Posterior cingulate gyrus (tissue), 11 donors: ENCODE data around the gene TTC39C.
A peak's percentile ranks its signal among the peaks of the same experiment; 100 is the strongest.
"Not testable (repeated sequence)": the region's sequence is repeated elsewhere in the genome, so short reads cannot be mapped to it uniquely, and the experiment has no call there.

Experiments
- DNase-seq, 10 donors: peaks; one replicate each; pipeline versions ENCODE4 v3.0.0 to v3.0.0-alpha.2; 2020 to 2021; ENCODE audit warnings: mixed read lengths in 3 of 10
- intact Hi-C: fragments of 100-400 bp; cut with DNase I; formaldehyde crosslinking; loops from one replicate; pipeline ENCODE4 v1.15.1; 2023

The TTC39C gene

DNA sequence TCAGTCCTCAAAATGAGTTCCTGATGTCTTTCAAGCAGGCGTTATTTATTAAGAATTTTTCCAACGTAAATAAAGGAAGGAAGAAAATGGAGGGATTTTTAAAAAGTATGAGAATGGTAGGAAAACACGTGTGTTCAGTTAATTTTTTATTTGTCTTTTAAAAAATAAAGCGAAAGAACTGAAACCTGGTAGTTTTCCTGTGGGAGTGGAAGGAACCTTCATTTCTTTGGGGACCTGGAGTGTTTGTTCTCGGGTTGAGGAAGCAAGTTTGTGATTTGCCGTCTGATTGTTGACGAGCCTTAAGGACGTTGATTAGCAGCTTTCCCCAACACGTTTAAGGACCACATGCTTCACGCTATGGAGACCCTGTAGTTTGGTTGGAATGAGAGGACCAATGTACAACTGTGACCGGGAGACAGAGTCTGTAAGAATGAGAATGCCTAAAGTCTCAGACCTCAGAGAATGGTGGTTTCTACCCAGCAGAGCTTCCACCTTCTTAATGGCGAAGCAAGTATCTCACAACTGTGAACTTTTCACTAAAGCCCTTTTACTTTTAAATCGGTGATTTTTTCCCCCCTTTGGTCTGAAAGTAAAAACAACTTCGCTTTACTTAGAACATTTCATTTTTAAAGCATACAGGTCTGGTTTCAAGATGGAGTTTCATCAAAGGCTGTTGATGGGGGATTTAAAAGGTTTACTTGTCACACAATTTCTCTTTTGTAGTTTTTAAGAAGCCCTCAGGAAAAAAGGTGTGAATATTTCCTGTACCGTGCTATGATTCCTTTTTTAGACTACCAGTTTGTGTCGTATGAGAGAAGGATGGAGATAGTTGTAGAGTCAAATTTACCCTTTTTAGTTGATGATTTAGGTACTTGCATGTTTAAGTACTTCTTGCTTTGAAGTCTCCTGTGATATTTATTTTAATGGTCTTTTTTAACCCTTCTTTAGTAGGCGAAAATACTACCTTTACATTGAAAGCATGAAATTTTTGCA lies 1.4 kb downstream of the TTC39C start:
- no peak for DNase-seq
- intact Hi-C loops = no loop called here

DNA sequence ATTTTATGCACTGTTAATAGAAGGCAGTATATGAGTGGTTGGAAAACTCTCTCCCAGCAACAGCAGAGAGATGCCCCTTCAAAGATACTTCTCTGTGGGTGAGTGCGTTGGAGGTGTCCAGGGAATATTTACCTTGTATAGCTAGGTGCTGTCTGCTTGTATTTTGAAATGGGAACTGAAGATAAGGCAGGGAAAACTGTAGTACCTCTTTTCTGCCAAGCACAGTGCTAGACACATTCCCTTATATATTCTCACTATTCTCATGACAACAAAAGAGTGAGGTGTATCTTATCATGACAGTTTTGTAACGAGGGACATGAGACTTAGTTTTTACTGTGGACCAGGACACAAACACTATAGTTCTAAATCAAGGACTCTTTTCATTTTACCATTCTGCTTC lies 2.1 kb downstream of the TTC39C start:
- DNase-seq = no peak
- intact Hi-C loops = no loop called here

DNA sequence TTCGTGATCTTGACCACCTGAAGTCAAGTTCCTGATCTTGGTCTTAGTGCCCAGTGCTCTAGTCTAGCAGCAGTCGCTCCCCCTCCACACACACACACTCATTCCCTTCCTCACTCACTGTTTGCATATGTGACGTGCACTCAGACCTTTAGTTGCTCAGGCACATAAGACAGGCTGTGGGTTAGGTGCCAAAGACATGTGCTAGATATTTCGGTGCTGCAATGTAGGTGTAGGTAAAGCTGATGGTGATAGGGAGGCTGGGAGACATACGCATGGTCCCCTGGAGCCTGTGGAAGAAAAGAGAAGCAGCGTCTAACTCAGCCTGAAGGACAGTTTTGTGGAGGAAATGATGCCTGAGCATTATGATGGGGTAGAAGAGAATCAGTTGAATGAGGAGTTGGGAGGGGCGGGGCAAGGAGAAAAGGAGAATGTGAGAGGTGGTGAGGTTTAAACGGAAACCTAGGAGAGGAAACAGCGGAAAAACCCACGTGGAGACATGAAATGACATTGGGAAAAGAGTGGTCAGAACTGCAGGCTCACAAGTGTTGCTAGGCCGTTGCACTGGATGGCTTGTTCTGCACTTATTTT lies 3.8 kb downstream of the TTC39C start:
- DNase-seq = no peak
- intact Hi-C loops = no loop called here

DNA sequence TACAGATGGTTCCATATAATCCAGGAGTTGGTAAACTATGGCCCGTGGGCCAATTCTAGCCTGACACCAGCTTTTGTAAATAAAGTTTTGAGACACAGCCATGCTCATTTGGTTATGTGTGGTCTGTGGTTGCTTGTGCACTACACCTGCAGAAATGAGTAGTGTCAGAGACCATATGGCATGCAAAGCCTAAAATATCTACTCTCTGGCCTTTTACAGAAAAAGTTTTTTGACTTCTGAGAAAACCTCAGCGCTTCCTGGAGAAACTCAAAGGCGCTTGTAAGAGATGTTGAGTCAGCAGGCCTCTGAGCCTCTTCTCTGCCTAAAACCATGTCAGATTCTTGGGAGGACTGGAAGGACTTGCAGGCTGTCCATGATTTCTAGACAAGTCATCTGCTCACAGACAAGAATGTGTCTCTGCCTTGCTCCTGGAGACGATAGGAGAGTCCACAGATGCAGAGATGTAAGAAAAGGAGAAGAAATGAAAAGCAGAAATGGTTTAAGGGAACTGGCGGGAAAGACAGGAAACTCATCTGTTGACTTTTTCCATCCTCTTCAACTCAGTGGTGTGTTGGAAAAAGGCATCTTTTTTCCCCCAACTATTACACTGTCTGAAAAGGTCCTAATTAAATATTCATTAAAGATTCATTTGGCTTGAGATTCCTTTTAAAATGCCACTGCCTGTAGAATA lies 5.2 kb downstream of the TTC39C start:
- DNase-seq = no peak
- intact Hi-C loops = no loop called here

DNA sequence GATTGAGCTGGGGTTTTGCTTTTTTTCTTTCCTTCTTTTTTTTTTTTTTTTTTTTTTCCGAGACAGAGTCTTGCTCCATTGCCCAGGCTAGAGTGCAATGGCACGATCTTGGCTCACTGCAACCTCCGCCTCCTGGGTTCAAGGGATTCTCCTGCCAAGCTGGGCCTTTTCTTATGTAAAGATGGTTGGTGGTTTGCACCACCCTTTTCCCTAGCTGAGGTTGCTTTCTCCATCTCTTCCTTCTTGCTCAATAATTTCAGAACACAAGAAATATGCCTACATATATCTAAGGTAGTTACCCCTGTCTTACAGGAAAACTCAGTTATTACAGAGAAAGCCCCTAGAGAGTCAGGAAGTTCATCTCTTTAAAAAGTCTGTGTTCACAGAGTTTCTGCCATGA lies 7.0 kb downstream of the TTC39C start:
- intact Hi-C loops = no loop called here
- DNase-seq = no peak

DNA sequence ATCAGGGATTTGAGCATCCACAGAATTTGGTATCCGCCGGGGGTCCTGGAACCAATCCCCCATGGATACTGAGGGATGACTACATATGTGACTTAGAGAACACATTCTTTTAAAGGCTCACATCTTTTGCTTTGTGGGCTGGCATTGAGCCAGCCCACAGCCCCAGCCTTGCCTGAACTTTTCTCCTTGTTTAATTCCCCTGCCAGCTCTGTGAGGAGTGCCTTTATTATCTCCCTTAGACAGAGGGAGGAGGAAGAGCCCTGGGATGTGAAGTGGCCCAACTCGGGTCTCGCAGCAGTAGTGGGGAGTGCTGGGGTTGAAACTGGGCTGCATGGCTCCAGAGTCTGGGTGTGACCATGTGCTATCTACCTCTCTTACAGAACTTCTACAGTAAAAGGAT lies 7.6 kb downstream of the TTC39C start:
- intact Hi-C loops = no loop called here
- DNase-seq = no peak

DNA sequence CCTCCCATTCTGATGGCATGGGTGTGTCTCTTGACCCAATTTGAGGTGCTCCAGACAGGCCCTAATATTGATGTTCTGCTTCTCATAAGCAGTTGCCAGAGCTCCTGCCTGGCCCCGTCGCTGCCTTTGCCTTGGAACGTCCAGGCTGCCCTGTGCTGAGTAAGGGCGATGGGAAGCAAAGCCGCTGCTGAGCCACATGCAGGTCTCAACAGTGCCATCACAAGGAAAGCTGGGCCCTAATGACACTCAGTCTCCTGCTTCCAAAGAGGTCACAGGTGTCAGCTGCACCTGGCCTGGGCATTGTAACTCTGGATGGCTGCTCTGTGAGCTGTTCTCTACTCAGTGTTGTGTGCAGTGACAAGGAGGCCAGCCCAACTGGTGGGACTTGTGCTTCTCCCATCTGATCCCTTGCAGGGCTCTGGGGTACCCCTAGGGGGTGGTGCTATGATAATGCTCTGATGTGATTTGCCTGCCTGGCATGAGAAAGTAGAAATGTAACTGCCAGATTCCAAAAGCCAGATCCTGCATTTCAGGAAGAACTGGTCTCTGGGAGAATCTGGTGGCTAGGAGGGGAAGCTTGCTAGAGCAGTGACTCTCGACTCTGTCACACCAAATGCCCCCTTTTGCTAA lies 8.7 kb downstream of the TTC39C start:
- intact Hi-C loops = no loop called here
- DNase-seq = peak in 1 of 10 donors; percentile 58

DNA sequence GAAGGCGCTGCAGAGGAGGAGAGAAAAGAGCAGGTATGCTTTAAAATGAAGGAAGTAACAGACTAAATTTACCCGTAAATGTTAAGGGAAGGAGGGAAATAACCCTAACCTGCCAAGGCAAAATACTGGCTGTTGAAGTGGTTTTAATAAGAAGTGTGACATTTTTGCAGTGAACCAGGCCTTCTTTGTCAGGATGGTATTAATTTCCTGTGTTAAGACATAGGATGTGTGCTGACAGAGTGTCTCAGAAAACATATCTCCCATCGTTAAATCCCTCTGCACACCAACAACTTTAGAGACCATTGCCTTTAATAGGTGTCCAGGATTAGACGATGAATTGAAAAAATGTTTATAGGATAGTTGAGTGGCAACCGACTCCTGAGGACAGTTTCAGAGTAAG lies 9.9 kb downstream of the TTC39C start:
- DNase-seq = no peak
- intact Hi-C loops = no loop called here

DNA sequence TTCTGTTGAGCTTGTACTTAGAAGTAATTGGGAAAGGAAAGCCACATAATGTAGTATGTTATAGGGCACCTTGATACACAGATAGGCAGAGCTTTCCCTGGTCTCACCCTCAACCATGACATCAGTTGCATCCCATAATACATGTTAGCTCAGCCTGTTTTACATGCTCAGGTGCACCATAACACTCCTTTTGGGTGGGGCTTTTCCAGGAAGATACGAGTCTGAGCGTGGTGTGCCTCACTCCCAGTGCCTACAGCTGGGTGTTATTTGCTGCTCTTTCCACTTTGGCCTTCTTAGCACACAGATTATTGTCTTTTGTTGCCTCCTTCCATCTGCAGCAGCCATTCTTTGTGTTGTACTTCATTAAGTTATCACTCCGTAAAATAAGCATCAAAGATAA lies 11.9 kb downstream of the TTC39C start:
- DNase-seq = no peak
- intact Hi-C loops = no loop called here

DNA sequence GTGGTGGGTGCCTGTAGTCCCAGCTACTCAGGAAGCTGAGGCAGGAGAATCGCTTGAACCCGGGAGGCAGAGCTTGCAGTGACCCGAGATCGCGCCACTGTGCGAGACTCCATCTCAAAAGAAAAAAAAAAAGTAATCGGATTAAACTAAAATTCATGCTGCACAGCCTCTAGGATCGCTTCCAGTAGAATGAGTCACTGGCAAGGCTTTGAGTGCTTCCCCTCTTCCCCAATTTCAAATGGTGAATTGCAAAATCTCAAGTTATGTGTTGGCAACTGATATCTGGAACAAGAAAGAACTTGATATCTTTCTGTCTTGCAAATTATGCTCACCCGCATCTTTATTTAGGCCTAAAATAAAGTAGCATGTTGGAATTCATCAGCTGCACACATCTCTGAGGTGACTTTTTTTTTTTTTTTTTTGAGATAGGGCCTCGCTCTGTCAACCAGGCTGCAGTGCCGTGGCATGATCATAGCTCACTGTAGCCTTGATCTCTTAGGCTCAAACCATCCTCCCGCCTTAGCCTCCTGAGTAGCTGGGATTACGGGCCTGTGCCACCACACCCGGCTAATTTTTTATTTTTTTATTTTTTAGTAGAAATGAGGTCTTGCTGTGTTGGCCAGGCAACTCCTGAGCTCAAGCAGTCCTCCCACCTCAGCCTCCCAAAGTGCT lies 12.7 kb downstream of the TTC39C start:
- no peak for DNase-seq

DNA sequence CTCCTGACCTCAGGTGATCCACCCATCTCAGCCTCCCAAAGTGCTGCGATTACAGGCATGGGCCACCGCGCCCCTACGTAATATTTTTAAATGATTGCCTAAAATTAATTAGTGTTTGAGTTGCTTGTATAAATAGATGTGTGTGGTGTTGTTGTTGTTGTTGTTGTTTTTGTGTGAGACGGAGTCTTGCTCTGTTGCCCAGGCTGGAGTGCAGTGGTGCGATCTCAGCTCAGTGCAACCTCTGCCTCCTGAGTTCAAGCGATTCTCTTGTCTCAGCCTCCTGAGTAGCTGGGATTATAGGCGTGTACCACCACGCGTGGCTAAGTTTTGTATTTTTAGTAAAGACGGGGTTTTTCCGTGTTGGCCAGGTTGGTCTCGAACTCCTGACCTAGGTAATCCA lies 14.4 kb downstream of the TTC39C start:
- DNase-seq, intact Hi-C loops: not testable (repeated sequence)

More for the DNA sequence above, 12.7 kb downstream of the TTC39C start:
- intact Hi-C loops = no loop called here

DNA sequence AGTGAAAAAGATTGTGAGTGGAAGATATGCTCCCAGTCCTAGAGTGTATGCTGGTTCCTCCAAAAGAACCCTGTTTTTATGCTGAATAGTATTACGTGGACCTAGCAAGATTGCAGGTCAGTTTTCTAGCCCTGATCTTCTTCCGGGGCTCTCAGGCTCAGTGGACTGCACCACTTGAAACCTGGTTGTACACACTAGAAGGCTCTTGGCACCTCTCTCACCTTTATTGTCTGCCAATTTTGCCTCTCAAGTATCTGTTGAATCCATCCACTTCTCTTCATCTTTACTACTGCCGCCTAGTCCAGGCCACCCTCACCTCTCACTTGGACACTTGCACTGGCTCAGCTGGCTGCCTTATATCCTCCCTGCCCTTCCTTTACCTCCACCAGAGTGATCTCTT lies 16.8 kb downstream of the TTC39C start:
- intact Hi-C loops = no loop called here
- no peak for DNase-seq

DNA sequence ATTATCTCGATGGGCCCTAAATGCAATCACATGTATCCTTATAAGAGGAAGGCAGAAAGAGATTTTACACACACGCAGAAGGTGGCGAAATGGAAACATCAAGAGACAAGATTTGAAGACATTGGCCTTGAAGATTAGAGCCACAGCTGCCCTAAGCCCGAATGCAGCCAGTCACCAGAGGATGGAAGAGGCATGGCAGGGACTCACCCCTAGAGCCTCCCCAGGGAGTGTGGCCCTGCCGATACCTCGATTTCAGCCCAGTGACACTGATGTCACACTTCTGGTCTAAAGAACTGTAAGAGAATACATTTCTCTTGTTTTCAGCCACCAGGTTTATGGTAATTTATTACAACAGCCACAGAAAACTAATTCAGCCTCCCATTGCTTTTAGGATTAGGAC lies 17.4 kb downstream of the TTC39C start:
- DNase-seq = no peak
- intact Hi-C loops = no loop called here

DNA sequence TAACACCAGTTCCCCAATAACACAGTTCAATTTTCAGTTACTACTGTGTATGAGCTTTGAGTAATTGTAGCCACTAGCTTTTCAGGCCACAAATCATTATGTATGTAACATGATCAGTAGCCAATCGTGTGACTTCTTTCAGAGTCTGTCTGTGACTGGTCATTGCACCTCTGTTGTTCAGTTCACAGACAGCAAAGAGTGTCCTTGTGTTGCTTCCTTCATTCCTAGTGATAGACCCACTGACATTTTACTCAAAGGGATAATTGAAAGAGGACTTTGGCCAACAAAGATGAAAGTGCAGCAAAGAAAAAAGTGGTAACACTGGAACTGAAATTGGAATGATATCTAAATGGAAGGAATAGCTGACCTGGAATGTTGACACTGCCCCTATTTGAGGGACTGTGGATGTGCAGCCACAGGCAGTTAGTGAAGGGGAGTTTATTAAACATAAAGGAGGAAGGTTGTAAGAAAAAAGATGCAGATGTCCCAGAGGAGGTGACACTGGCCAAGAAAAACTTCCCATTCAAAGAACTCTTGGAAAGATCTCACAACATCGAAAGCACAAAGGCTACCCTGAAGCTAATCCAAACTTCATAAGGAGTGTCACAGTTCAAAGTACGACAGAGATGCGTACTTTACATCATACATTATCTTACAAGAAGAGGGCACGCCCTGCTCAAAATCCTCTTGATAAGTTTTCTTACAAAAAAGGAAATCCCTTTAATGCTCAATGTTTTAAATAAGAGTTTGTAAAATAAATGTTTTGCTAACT lies 19.3 kb downstream of the TTC39C start:
- no peak for DNase-seq
- intact Hi-C loops = no loop called here

DNA sequence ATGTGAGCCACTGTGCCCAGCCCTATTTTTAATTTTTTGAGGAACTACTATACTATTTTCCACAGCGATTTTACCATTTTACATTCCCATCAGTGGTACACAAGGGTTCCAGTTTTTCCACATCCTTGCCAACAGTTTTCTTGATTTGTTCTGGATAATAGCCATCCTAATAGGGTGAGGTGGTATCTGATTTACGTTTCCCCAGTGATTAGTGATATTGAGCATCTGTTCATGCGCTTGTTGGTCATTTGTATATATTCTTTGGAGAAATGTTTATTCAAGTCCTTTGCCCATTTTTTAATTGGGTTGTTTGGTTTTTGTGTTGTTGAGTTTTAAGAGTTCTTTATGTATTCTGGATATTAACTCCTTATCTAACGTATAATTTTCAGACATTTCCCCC lies 20.8 kb downstream of the TTC39C start:
- no peak for DNase-seq
- intact Hi-C loops = no loop called here

DNA sequence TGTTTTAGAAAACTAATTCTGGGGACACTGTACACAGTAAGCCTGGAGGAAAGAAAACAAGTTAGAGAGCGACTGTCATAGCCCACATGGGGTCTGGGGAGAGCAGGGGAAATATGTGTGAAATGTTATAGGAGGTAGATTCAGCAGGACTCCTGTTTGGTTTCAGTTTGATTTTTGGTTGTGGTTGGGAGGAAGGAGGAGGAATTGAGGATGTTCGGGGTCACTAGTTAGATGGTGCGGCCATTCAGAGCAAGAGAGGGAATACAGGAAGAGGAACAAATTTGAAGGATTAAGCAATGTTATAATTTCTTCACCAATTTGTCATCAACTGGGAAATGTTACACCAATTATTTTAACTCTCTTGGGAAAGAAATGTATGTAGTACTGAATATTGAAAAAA lies 25.1 kb downstream of the TTC39C start:
- intact Hi-C loops = no loop called here
- DNase-seq = no peak

DNA sequence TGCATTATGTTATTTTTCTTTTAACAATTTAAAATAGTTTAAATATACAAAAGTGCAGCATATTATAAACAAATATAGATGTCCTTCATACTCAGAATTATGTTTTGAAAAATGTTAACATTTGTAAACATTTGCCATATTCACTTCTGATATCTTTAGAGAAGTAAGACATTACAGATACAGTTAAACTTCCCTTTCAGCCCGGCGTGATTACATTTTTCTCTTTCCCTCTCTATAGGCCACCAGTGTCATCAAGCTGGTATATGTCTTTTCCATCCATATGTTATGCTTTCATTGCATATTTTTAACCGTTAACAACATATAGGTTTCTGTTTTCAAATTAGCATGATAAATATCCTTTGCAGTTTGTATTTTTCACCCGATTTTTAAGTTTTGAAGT lies 27.1 kb downstream of the TTC39C start:
- intact Hi-C loops = no loop called here
- no peak for DNase-seq

DNA sequence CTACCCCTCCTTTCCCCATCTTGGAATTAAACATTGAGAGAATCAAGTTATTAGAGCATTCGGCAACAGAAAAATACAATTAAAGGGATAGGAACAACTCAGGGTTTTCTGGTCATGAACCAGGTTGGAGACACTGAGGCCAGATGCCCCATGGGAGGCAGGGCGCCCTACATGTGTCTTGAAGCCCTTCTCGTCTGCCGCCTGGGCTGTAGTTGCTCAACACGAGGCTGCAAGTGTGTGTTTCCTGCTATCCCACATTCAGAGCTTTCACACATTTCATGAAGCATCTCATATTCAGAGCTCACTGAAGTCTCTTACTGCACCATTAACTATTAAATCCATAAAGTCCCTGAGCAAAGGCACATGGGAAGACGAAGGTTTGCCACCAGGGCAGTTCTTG lies 28.8 kb downstream of the TTC39C start:
- DNase-seq = no peak
- intact Hi-C loops = no loop called here

DNA sequence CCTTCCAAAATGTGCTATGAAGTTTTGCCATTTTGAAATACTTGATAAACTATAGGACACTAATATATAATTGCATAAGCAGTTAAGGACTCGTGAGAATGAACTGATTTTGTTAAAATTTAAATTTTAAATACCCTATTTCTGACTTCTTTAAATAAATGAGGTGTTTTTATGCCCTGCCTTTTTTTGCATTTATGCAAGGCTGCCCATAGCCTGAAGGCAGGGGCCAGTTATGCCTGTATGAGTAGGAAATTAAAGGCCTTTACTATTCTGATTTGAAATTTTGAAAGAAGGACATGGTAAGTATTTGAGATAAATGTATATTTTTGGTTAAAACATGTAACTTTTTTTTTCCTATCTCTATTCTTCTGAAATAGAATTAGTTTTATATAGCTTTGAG lies 33.7 kb downstream of the TTC39C start:
- intact Hi-C loops = no loop called here
- DNase-seq = no peak

DNA sequence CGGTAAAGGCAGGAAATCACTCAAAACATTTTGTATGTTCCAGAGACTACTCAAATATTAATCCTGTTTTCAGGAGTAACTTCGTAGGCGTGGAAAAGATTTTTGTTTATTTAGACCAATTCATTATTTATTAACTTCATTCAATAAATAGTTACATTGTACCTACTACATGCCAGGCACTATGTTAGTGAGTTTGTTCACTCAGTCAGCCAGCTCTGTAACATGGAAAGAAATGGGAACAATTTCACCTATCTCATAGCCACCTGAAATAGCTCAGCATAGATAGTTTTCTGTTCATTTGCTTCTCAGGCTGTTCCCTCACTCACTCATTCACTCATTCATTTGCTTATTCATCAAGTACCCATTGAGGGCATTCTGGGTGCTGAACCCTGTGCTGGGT lies 34.6 kb downstream of the TTC39C start:
- no peak for DNase-seq
- intact Hi-C loops = no loop called here
